GM13977 (cell line): ENCODE measurements around the gene AFF2.
A peak's percentile ranks its signal among the peaks of the same experiment; 100 is the strongest.

ENCODE experiments used
- DNase-seq: peaks from one replicate; pipeline ENCODE4 v3.0.0; 2012; ENCODE audit warnings: low spot score
- in situ Hi-C: fragments of 300-500 bp; cut with MboI; formaldehyde crosslinking; loops from one replicate; pipeline ENCODE4 v1.12.0; 2022; ENCODE audit warnings: low sequenced_read_pairs, low pct_unique_long_range_greater_than_20kb, mixed read lengths, inconsistent platforms; ENCODE audit not compliant: unreplicated experiment
- TF ChIP-seq, protein P1 (sequence below): IDR thresholded peaks from 2 replicates; pipeline ENCODE4 v1.5.1; 2012; ENCODE audit warnings: mild to moderate bottlenecking, control low read depth; ENCODE audit not compliant: insufficient read depth; ENCODE audit errors: extremely low read depth, missing control alignments

The AFF2 gene

GRCh38 chrX:148530464-148531077 is 30.2 kb downstream of the AFF2 start:
- in situ Hi-C loops: no loop called here
- TF ChIP-seq, protein P1, sequence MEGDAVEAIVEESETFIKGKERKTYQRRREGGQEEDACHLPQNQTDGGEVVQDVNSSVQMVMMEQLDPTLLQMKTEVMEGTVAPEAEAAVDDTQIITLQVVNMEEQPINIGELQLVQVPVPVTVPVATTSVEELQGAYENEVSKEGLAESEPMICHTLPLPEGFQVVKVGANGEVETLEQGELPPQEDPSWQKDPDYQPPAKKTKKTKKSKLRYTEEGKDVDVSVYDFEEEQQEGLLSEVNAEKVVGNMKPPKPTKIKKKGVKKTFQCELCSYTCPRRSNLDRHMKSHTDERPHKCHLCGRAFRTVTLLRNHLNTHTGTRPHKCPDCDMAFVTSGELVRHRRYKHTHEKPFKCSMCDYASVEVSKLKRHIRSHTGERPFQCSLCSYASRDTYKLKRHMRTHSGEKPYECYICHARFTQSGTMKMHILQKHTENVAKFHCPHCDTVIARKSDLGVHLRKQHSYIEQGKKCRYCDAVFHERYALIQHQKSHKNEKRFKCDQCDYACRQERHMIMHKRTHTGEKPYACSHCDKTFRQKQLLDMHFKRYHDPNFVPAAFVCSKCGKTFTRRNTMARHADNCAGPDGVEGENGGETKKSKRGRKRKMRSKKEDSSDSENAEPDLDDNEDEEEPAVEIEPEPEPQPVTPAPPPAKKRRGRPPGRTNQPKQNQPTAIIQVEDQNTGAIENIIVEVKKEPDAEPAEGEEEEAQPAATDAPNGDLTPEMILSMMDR: peak; percentile 66
- DNase-seq: no peak

DNA sequence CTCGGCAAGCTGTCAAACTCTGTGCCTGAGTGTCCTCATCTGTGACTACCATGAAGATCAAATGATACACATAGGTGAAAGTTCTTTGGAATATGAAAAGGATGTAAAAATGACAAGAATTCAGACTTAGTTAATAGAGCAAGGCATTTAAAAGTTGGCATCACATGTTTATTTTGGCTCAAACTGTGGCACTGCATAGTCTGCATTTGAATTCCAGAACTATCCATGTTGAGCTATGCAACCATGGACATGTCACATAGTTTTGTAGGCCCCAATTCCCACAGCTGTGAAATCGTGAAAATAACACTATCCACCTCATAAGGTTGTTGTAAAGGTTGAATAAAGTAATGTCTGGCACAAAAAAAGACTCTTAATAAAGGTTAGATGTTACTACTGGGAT is 33.9 kb downstream of the AFF2 start:
- in situ Hi-C loops: no loop called here
- TF ChIP-seq, protein P1: no peak
- no peak for DNase-seq

GRCh38 chrX:148535639-148536038 is 35.2 kb downstream of the AFF2 start:
- in situ Hi-C loops: no loop called here
- no peak for DNase-seq
- TF ChIP-seq, protein P1: no peak

DNA sequence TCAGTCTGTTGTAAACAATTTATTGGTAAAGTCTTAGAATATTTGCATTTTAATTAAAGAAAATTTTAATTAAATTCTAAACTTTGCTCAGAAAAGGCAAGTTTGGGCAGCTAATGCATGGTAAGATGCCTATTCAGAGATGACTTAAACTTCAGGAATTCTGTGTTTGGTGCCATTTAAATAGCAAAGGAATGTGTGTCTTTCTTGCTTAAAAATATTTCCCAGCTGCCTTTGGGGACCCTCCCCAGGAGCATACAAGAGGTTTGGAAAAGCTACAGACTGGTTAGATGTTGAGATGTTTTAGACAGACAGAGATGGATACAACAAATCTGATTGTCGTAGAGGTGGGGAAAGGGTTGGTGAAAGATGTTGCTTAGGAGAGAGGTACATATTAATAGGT is 36.5 kb downstream of the AFF2 start:
- in situ Hi-C loops: no loop called here
- DNase-seq: no peak
- TF ChIP-seq, protein P1: no peak

DNA sequence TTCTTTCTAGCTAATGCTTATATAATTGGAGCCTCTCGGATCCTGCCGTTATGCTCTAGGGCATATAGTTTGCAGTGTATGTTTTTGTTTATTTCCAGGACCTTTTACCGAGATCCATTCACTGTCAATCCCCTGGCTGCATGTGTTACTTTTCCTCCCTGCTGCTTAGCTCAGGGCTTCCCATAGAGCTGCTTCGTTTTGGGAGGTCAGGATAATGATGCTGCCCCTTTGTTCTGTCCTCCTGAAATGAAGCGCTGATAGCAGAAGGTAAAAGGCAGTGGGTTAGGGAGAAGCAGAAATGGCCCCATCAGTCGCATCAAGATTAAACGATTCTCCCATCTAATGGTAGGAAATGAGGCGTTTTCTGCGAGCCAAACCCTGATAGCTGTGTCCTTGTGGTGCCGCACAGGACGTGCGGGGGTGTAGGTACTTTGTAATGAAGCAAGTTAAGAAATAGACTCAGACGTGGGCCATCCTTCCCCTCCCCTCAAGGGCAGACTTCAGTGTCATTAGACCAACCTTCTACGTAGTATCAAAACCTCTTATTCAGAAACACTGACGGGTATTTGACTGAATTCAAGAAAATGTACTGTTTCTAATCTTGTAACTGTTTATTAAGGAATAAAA is 37.3 kb downstream of the AFF2 start:
- TF ChIP-seq, protein P1: no peak
- in situ Hi-C loops: no loop called here
- DNase-seq: no peak

- in situ Hi-C loops: no loop called here
Observed at GRCh38 chrX:148538582-148538981, 38.2 kb downstream of the AFF2 start.

More at GRCh38 chrX:148538582-148538981, 38.2 kb downstream of the AFF2 start:
- TF ChIP-seq, protein P1: no peak
- no peak for DNase-seq
